Keratinocyte (primary cell): ENCODE results near the gene DCLK2.

Source experiments
- EZH2 ChIP-seq: IDR thresholded peaks from one replicate; pipeline ENCODE4 v1.6.1; 2012; ENCODE audit warnings: inconsistent platforms, mild to moderate bottlenecking, low read length, moderate library complexity
- TF ChIP-seq, protein P1 (sequence below), 3 experiments: IDR thresholded peaks in 1 of 3; conservative IDR thresholded peaks in 1 of 3; optimal IDR thresholded peaks in 1 of 3; 2 replicates in 2 of 3; 3 replicates in 1 of 3; pipeline versions ENCODE3 to v1.5.1; 2011; ENCODE audit warnings: low read length in 3 of 3, mild to moderate bottlenecking in 3 of 3, moderate library complexity in 2 of 3, control low read depth in 1 of 3, inconsistent platforms in 1 of 3; ENCODE audit not compliant: insufficient read depth in 2 of 3; ENCODE audit errors: extremely low read depth in 1 of 3

DNA sequence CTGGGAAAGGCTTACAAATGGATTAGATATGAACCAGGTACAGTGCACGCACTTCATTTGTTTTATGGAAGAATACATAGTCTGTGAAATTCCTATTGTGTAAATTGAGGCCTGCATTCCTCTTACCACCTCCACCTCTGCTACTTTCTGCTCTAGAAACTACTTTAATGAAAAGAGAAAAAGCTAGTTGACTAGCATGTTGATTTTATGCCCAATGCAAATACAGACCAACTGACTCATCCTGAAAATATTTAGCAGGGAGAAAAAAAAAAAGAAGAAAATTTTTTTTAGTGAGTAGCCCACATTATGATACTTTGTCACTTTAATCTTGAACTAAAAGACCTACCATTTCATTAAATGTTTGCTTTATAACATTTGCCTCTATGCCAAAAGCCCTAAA is 41.2 kb downstream of the DCLK2 start:
- TF ChIP-seq, protein P1, sequence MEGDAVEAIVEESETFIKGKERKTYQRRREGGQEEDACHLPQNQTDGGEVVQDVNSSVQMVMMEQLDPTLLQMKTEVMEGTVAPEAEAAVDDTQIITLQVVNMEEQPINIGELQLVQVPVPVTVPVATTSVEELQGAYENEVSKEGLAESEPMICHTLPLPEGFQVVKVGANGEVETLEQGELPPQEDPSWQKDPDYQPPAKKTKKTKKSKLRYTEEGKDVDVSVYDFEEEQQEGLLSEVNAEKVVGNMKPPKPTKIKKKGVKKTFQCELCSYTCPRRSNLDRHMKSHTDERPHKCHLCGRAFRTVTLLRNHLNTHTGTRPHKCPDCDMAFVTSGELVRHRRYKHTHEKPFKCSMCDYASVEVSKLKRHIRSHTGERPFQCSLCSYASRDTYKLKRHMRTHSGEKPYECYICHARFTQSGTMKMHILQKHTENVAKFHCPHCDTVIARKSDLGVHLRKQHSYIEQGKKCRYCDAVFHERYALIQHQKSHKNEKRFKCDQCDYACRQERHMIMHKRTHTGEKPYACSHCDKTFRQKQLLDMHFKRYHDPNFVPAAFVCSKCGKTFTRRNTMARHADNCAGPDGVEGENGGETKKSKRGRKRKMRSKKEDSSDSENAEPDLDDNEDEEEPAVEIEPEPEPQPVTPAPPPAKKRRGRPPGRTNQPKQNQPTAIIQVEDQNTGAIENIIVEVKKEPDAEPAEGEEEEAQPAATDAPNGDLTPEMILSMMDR (optimal IDR thresholded peaks at IDR 0.05 in 1 of 3, IDR thresholded peaks at IDR 0.05 in 1 of 3, conservative IDR thresholded peaks at IDR 0.05 in 1 of 3; ENCODE audit: extremely low read depth in 1 of 3, insufficient read depth in 2 of 3, low read length in 3 of 3): no peak
- no peak for TF ChIP-seq EZH2
